22Rv1 (cell line): Measurements from ENCODE around the gene SCARF2.
"Not testable (repeated sequence)": the region's sequence is repeated elsewhere in the genome, so short reads cannot be mapped to it uniquely, and the experiment has no call there.

Experiments used
- H3K27ac ChIP-seq: fragments of 450-650 bp; 2 replicates; pipeline ENCODE4 v1.5.1; 2017
- CTCF ChIP-seq: fragments of 450-650 bp; IDR thresholded peaks from 2 replicates; pipeline ENCODE4 v1.5.1; 2017; ENCODE audit warnings: mild to moderate bottlenecking
- ZFX ChIP-seq: fragments of 450-650 bp; IDR thresholded peaks from 2 replicates; pipeline ENCODE4 v1.6.1; 2017; ENCODE audit warnings: antibody characterized with exemption, borderline replicate concordance

Gene SCARF2

GRCh38 chr22:20419664-20419951 lies 18.0 kb downstream of the SCARF2 start:
- no peak overlapping the region for H3K27ac ChIP-seq
- no peak for TF ChIP-seq ZFX
- no peak for TF ChIP-seq CTCF

GRCh38 chr22:20418211-20418788 lies 19.3 kb downstream of the SCARF2 start:
- no peak overlapping the region for H3K27ac ChIP-seq
- TF ChIP-seq ZFX, result no peak
- TF ChIP-seq CTCF, result peak; percentile 94

- H3K27ac ChIP-seq, result not testable (repeated sequence)
Measured at GRCh38 chr22:20415699-20416098, 21.9 kb downstream of the SCARF2 start.

GRCh38 chr22:20415241-20415640 lies 22.4 kb downstream of the SCARF2 start:
- not testable (repeated sequence) for H3K27ac ChIP-seq

GRCh38 chr22:20414450-20414849 lies 23.2 kb downstream of the SCARF2 start:
- H3K27ac ChIP-seq, result no peak overlapping the region
- TF ChIP-seq ZFX (no peak), CTCF (no peak)

GRCh38 chr22:20414059-20414440 lies 23.6 kb downstream of the SCARF2 start:
- TF ChIP-seq ZFX (no peak), CTCF (no peak)
- H3K27ac ChIP-seq, result no peak overlapping the region

- TF ChIP-seq ZFX, result no peak
- no peak for TF ChIP-seq CTCF
Measured at GRCh38 chr22:20413217-20414058, 24.2 kb downstream of the SCARF2 start.

GRCh38 chr22:20412474-20413216 lies 25.0 kb downstream of the SCARF2 start:
- no peak for TF ChIP-seq ZFX
- no peak for TF ChIP-seq CTCF
- H3K27ac ChIP-seq, result no peak overlapping the region

More at GRCh38 chr22:20413217-20414058, 24.2 kb downstream of the SCARF2 start:
- H3K27ac ChIP-seq, result no peak overlapping the region

GRCh38 chr22:20409385-20409784 lies 28.2 kb downstream of the SCARF2 start:
- not testable (repeated sequence) for H3K27ac ChIP-seq
